Measurements from ENCODE around the gene TSEN34.

DNA sequence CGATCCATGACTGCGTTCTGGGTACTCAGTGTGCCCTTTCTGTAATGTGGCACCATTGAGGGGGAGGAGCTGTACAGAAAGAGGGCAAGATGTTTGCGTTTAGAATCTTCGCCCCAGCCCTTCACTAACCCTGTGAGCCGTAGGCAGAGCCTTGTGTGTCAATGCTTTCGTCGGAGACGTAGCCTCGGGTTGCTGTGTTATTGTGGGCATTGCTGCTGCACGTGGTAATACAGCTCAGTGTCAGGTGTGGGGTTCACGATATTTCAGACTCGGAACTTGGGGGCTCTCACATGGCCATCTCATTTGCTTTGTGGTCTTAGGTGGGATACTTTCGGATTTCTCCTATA, 15.7 kb downstream of the TSEN34 start:
- TF ChIP-seq CTCF (IDR thresholded peaks at IDR 0.05) (no peak), POLR2AphosphoS5 (IDR thresholded peaks at IDR 0.05; ENCODE audit: low read depth, low read length) (0 out of 2 replicates have a peak, but pooled peaks have one; percentile 65)
